OCI-LY7 (cell line): Measurements from ENCODE around the gene RXRA. TPM values are rescaled to one million over a fixed set of nuclear protein-coding genes. Genes with fewer than 3 reads are reported as not detected.

Experiments
- BruUV-seq: library from RNA; stranded (reverse); fragments of 400-500 nt; replicated peaks from 2 replicates; lab custom pipeline; 2021; lab: Mats Ljungman, UMichigan
- CTCF ChIA-PET: fragments of 300-600 bp; sonication (Branson Sonifier 250); formaldehyde crosslinking; loops from one replicate; lab custom pipeline; 2022; ENCODE audit warnings: antibody characterized with exemption; ENCODE audit not compliant: unreplicated experiment; lab: Charles Lee
- POLR2A ChIA-PET: fragments of 300-600 bp; sonication (Branson Sonifier 250); formaldehyde crosslinking; loops from one replicate; lab custom pipeline; 2022; ENCODE audit warnings: antibody characterized with exemption; lab: Charles Lee
- DNase-seq: peaks from one replicate; pipeline ENCODE4 v3.0.0-alpha.2; 2015; ENCODE audit warnings: low spot score
- H2AFZ ChIP-seq: fragments of 200-600 bp; sonication (generic), shearing (Covaris generic); 2 replicates; pipeline ENCODE4 v1.6.1; 2014; ENCODE audit warnings: mild to moderate bottlenecking, antibody characterized with exemption, low read length, moderate library complexity
- H3K27ac ChIP-seq: fragments of 200-600 bp; sonication (generic); 2 replicates; pipeline ENCODE4 v1.5.1; 2014; ENCODE audit warnings: mixed run types, low read depth, mild to moderate bottlenecking, moderate library complexity, low read length, inconsistent platforms; ENCODE audit not compliant: poor library complexity, severe bottlenecking
- H3K36me3 ChIP-seq: fragments of 200-600 bp; sonication (generic); 2 replicates; pipeline ENCODE4 v1.6.1; 2014; ENCODE audit warnings: mild to moderate bottlenecking, antibody characterized with exemption, low read length, moderate library complexity, mixed read lengths; ENCODE audit not compliant: insufficient read depth
- H3K4me1 ChIP-seq: fragments of 200-600 bp; sonication (generic); 2 replicates; pipeline ENCODE4 v1.5.1; 2014; ENCODE audit warnings: mild to moderate bottlenecking, low read length; ENCODE audit not compliant: insufficient read depth, poor library complexity, severe bottlenecking
- H3K4me2 ChIP-seq: fragments of 200-600 bp; sonication (generic); 2 replicates; pipeline ENCODE4 v1.6.1; 2014; ENCODE audit warnings: mild to moderate bottlenecking, low read length
- H3K4me3 ChIP-seq: fragments of 200-600 bp; sonication (generic); 2 replicates; pipeline ENCODE4 v1.5.1; 2014; ENCODE audit warnings: mild to moderate bottlenecking, low read depth, low read length; ENCODE audit not compliant: poor library complexity, severe bottlenecking
- H3K79me2 ChIP-seq: fragments of 200-600 bp; sonication (generic); 2 replicates; pipeline ENCODE4 v1.6.1; 2016; ENCODE audit warnings: low read depth, mild to moderate bottlenecking, low read length, moderate library complexity, mixed read lengths; ENCODE audit not compliant: insufficient read depth
- H3K9me2 ChIP-seq: fragments of 200-600 bp; sonication (generic); 2 replicates; pipeline ENCODE4 v1.6.1; 2016; ENCODE audit warnings: mild to moderate bottlenecking, low read length, mixed read lengths; ENCODE audit not compliant: insufficient read depth
- H3K9me3 ChIP-seq: fragments of 200-600 bp; sonication (generic); 2 replicates; pipeline ENCODE4 v1.6.1; 2014; ENCODE audit warnings: mild to moderate bottlenecking, mixed run types, low read length, mixed read lengths
- H4K20me1 ChIP-seq: fragments of 200-600 bp; sonication (generic); 2 replicates; pipeline ENCODE4 v1.6.1; 2014; ENCODE audit warnings: mild to moderate bottlenecking, antibody characterized with exemption, low read length, moderate library complexity, mixed read lengths; ENCODE audit not compliant: insufficient read depth
- EZH2phosphoT487 ChIP-seq: fragments of 200-600 bp; sonication (generic); IDR thresholded peaks from 2 replicates; pipeline ENCODE4 v1.6.1; 2018; ENCODE audit warnings: low read depth, borderline replicate concordance, mild to moderate bottlenecking, mixed run types, antibody characterized with exemption, low read length, moderate library complexity, mixed read lengths
- intact Hi-C: fragments of 100-400 bp; cut with micrococcal nuclease; formaldehyde crosslinking; loops from one replicate; pipeline ENCODE4 v1.10.0; 2022; ENCODE audit not compliant: unreplicated experiment
- total RNA-seq, 2 experiments: library from RNA; depleted of rRNA in 1 of 2; stranded (reverse); fragments of >200 nt in 1 of 2; shearing (Covaris generic) in 1 of 2; gene quantifications; 2 replicates each; pipeline ENCODE4 v1.2.3, GENCODE V29; 2014 to 2022
- TF ChIP-seq, protein P1 (sequence below): fragments of 200-600 bp; sonication (generic); conservative IDR thresholded peaks from 2 replicates; pipeline ENCODE4 v1.5.1; 2014; ENCODE audit warnings: mild to moderate bottlenecking, antibody characterized with exemption, low read length, moderate library complexity, mixed read lengths

The RXRA gene
- total RNA-seq, 2 experiments from 2014 or later: 0.25 to 0.40 TPM

DNA sequence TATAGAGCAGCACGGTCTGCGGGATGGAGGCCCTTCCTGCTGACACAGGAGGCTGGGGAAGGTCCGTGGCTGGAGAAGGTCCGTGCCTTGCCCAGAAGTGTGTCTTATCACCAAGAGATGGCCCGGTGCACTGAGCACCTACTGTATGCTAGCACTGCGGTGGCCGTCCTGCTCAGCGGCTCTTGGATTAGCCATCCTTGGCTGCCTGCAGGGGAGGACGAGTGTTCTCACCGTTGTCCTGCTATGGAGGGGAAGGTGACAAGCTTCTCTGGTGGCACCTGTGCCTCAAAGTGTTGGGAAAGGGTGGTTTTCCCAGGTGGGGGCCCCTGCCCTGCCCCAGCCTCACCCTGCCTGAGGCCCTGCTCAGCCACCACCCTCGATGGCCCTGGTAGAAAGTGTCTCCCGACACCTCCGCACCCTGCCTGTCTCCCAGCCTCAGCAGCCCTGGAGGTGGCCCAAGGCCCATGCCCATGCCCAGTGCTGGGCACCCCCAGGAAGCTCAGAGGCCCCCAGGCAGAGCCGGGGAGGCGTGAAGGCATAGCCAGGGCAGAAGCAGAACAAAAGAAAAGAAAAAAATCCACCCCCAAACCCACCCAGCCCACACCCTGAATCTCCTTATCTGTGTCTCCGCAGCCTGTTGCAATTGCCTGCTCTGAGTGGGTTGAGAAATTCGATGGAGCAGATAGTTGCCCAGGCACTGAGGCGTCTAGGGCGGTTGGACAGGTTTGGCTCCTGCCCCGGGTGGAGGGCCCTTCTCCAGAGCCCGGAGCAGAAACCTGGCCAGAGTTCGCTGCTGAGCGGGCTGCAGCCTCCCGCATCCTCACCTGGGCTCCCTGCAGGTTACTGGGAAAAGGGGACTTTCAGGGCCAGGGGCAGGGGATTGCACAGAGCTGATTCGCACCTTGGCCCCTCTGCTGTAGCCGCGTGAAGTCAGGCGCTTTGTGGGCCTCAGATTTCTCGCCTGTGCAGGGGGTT, 30.5 kb downstream of the RXRA start:
- CTCF ChIA-PET: no interaction called here
- no peak overlapping the region for H3K27ac ChIP-seq
- H3K9me3 ChIP-seq: no peaks in the 10 kb centered on the region
- no peak for DNase-seq
- TF ChIP-seq, protein P1, sequence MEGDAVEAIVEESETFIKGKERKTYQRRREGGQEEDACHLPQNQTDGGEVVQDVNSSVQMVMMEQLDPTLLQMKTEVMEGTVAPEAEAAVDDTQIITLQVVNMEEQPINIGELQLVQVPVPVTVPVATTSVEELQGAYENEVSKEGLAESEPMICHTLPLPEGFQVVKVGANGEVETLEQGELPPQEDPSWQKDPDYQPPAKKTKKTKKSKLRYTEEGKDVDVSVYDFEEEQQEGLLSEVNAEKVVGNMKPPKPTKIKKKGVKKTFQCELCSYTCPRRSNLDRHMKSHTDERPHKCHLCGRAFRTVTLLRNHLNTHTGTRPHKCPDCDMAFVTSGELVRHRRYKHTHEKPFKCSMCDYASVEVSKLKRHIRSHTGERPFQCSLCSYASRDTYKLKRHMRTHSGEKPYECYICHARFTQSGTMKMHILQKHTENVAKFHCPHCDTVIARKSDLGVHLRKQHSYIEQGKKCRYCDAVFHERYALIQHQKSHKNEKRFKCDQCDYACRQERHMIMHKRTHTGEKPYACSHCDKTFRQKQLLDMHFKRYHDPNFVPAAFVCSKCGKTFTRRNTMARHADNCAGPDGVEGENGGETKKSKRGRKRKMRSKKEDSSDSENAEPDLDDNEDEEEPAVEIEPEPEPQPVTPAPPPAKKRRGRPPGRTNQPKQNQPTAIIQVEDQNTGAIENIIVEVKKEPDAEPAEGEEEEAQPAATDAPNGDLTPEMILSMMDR: no peak
- TF ChIP-seq EZH2phosphoT487: no peak
- no peaks in the 10 kb centered on the region for H3K79me2 ChIP-seq
- H3K36me3 ChIP-seq: no peaks in the 10 kb centered on the region
- no peak overlapping the region for H3K4me2 ChIP-seq
- POLR2A ChIA-PET: no interaction called here
- no peak overlapping the region for H3K4me3 ChIP-seq
- H3K9me2 ChIP-seq: no peaks in the 10 kb centered on the region
- no peak overlapping the region for H2AFZ ChIP-seq
- no TSS peak for BruUV-seq
- H4K20me1 ChIP-seq: no peaks in the 10 kb centered on the region
- intact Hi-C loops: no loop called here
- no peaks in the 10 kb centered on the region for H3K4me1 ChIP-seq

DNA sequence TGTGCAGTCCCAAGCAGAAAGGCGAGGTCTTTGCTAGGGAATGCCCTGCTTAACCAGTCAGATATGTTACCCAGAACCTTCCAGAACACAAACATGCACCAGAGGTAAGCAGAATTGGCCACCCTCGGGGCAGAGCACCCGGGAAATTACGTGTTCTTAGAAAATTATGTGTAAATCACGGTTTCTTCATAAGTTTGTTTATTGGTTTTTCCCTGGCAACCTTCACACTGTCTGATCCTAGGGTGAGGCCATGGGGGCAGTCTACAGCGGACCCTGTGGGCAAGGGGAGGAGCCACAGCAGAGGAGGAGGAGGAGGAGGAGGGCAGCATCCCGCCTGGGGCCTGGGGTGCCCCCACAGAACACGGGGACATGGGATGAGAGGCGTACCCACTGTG, 31.4 kb downstream of the RXRA start:
- POLR2A ChIA-PET: no interaction called here
- H3K4me2 ChIP-seq: no peak overlapping the region
- H3K4me1 ChIP-seq: no peaks in the 10 kb centered on the region
- TF ChIP-seq, protein P1: no peak
- CTCF ChIA-PET: no interaction called here
- no peak overlapping the region for H2AFZ ChIP-seq
- BruUV-seq: no TSS peak
- no peak overlapping the region for H3K4me3 ChIP-seq
- DNase-seq: no peak
- no peaks in the 10 kb centered on the region for H3K9me2 ChIP-seq
- no peaks in the 10 kb centered on the region for H3K9me3 ChIP-seq
- no peaks in the 10 kb centered on the region for H3K36me3 ChIP-seq
- H3K79me2 ChIP-seq: no peaks in the 10 kb centered on the region
- no peaks in the 10 kb centered on the region for H4K20me1 ChIP-seq
- no peak overlapping the region for H3K27ac ChIP-seq
- intact Hi-C loops: no loop called here

DNA sequence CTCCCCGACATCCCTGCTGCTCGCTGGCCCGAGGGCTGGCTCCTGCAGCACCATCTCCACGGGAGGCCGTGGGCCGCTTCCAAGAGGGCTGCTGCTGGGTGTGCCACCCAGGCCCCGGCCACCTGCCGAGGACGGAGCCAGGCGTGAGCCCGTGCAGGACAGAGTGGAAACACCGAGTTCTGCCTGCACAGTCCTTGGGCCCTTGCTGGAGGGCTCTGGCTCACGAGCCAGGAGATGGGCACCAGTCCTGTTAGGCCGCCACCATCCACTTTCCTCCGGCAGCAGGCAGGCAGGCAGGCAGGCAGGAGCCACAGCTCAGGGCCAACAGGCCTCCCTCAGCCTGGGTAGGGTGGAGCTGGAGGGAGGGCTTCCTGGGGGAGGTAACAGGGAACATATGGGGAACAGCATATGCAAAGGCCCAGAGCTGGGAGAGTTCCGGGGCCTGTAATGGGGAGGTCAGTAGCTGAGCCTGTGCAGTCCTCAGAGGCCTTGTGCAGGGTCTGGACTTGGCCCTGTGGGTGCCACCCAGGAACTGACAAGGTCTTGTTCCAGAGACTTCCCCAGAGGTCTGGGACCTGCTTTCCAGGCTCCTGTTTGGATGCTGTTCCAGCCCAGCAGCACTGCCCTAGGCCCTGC, 31.9 kb downstream of the RXRA start:
- no peak for TF ChIP-seq EZH2phosphoT487
- TF ChIP-seq, protein P1: no peak
- no peak overlapping the region for H2AFZ ChIP-seq
- no peaks in the 10 kb centered on the region for H3K79me2 ChIP-seq
- H3K4me1 ChIP-seq: no peaks in the 10 kb centered on the region
- DNase-seq: no peak
- H3K9me3 ChIP-seq: no peaks in the 10 kb centered on the region
- BruUV-seq: no TSS peak
- H3K9me2 ChIP-seq: no peaks in the 10 kb centered on the region
- H3K27ac ChIP-seq: no peak overlapping the region
- no peak overlapping the region for H3K4me3 ChIP-seq
- POLR2A ChIA-PET: no interaction called here
- CTCF ChIA-PET: no interaction called here
- H3K36me3 ChIP-seq: no peaks in the 10 kb centered on the region
- no peaks in the 10 kb centered on the region for H4K20me1 ChIP-seq
- H3K4me2 ChIP-seq: no peak overlapping the region
- intact Hi-C loops: no loop called here
